ENCODE results near the gene IRAK3.
A peak's percentile ranks its signal among the peaks of the same experiment; 100 is the strongest.

DNA sequence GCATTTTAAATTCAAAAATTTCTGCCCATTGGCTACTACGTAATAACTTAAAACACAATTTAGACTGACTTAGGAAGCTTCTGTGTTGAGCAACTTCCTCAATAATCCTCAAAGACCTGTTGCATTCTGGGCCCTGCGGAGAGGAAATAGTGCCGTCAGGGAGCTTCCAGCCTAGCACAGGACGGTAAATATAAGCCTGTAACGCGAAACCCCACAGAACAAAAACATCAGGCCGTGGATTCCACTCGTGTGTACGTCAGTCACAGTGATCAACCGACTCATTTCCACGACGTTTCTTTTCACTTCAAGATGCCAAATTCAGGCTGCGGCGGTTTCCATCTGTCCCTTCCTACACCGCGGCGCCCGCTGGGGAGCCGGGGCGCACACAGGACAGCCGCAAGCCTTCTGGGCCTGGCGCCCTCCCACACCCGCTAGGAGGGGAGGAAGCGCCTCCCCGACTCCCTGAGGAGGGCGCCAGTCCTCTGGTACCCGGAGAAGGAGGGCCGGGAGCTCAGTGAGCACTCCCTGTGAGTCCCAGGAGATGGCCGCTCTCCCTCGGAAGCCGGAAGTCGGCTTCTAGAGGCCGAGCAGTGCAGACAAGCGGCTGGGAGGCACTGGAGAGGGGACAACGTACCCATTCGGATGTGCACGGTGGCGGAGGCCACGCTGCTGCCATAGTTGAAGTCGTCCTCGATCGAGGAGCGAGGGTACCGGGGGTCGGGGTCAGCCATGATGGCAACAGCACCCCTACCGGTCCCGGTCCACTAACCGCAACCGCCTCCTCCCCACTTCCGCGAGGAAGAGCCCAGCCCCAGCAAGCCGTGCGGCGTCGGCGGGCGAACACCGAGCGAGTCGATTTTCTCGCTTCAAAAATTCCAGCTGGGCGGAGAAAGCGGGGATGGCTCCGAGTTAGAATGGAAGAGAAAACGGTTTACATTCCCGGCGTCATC, 19.5 kb upstream of the IRAK3 start, which contains the start of gene TMBIM4:
- TF ChIP-seq, protein P1, sequence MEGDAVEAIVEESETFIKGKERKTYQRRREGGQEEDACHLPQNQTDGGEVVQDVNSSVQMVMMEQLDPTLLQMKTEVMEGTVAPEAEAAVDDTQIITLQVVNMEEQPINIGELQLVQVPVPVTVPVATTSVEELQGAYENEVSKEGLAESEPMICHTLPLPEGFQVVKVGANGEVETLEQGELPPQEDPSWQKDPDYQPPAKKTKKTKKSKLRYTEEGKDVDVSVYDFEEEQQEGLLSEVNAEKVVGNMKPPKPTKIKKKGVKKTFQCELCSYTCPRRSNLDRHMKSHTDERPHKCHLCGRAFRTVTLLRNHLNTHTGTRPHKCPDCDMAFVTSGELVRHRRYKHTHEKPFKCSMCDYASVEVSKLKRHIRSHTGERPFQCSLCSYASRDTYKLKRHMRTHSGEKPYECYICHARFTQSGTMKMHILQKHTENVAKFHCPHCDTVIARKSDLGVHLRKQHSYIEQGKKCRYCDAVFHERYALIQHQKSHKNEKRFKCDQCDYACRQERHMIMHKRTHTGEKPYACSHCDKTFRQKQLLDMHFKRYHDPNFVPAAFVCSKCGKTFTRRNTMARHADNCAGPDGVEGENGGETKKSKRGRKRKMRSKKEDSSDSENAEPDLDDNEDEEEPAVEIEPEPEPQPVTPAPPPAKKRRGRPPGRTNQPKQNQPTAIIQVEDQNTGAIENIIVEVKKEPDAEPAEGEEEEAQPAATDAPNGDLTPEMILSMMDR (IDR thresholded peaks at IDR 0.05) = peak; percentile 49 to 92 (median 64)
- TF ChIP-seq POLR2A (IDR thresholded peaks at IDR 0.05) (peak; percentile 76), EP300 (IDR thresholded peaks at IDR 0.05; ENCODE audit: low read depth) (no peak), POLR2AphosphoS5 (IDR thresholded peaks at IDR 0.05) (peak; percentile 70 to 89 (median 86))
